ENCODE results near the gene GRXCR2.
"Not testable (repeated sequence)": the region's sequence is repeated elsewhere in the genome, so short reads cannot be mapped to it uniquely, and the experiment has no call there.

Gene GRXCR2, protein sequence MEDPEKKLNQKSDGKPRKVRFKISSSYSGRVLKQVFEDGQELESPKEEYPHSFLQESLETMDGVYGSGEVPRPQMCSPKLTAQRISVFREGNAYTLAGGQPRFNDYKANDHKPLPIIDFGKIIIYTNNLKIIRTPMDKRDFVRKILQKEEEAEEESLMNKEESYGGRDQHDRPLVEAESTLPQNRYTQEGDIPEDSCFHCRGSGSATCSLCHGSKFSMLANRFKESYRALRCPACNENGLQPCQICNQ
- total RNA-seq: 0 to 0.30 (median 0.05) reads per million in 18 experiments

DNA sequence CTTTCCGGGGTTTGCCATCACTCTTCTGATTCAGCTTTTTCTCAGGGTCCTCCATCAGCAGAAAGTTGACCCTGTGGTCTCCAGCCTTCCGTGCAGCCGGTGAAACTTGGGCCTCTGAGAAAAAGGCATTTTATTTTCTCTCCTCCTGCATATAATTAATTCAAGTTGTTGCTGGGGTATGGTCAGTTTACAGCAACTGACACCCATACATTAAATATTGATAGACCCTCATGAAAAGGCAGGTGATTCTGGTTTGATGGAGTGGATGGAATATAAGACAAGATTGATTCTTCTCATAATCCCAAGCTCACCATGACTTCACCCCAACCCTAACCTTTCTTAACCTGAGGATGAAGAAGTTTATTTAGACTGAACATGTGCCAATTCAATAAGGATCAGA lies at the start of gene GRXCR2:
Gene GRXCR2 (minus strand): TSS at position 101 of the 400 bp plus-strand sequence. CDS start 46 bp downstream, at position 55.
- no peak for DNase-seq

DNA sequence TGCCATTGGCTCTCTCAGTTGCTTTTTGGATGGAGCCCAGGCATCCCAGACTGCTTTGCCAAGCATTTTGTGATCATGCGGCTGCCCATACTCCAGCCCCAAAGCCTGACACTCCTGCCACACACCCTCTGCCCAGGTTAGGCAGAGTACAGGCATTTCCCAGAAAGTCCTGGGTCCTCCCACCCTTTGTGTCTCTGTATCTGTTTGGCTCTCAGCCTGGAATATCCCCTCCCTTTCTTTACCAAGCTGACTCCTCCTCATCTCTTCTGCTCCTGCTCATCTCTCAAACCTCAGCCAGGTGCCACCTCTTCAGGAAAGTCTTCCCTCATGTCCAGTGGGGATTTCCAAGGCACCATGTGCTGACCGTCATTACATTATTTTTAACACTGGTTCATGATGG lies 49.2 kb upstream of the GRXCR2 start:
- no peak for DNase-seq

DNA sequence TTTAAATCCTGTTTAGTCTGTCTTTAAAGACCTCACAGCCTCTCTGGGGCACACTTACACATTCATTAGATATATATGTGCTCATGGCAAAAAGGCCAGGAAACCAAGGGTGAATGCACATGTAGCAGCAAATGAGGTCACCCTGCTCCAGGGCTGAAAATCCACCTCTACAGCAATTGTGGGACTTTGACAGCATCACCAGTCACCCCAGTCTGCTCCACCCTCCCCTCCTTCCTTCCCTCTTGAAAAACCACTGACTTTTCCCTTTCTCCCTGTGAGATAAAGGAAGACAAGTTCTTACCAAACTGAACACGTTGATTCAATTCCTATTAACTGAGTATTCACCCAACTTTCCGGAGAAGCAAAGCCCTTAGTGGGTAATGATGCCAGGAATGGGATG lies 48.4 kb upstream of the GRXCR2 start:
- DNase-seq: no peak

DNA sequence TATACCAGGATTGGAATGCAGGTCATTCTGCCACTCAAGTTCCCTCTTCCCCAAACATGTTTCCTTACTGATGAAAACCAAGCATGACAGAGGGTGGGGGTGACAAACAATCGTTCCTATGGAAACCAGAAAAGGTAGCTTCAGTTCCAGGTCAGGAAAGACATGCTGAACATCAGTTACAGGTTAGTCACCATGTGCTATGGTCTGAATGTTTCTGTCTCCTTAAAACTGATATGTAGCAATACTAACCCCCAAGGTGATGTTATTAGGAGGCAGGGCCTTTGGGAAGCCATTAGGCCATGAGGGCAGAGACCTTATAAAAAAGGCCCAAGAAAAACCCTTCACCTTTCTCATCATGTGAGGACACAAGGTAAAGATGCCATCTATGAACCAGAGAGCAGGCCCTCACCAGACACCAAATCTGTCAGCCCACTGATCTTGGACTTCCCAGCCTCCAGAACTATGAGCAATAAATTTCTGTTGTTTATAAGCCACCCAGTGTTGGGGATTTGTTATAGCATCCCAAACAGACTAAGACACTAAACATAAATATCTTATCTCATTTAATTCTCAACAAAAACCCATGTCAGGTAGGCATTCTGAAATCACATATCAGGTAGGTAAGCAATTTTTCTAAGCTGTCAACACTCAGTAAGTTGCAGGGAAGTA lies 47.9 kb upstream of the GRXCR2 start:
- no peak for DNase-seq

DNA sequence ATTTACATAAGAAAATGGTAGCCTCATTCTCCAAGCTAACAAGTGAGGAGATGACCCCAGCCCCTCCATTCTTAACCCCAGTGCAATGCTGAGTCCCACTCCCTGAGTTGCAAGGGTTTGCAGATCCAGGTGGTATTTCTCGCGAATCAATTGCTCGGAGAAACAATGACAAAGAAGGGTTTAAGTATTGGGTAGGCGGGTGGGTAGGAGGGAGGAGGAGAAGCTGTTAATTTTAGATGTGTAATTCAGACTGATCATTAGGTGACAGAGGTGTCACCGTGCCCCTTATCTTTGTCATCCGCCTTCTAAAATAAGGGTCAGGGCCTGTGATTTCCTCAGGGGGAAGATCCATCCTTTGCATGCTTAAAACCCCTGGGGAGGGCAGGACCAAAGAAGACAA lies 46.6 kb upstream of the GRXCR2 start:
- no peak for DNase-seq

DNA sequence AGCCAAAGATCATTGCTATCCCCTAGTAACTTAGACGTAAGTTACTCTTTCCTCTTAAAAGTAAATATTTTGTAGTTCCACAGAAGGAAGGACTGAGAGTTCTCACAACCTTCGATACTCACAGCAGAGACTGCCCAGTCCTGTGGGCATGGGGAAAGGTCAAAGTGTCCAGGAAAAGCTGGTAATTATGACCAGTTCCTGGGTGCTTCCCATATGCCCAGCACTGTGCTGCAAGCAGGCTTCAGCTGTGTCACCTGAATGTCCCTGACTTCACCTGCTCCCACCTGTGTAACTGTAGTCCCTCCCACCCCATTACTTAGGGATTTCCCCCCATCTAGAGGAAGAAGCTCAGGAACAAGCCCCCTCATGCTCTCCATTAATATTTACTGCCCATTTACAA lies 45.6 kb upstream of the GRXCR2 start:
- DNase-seq: no peak

DNA sequence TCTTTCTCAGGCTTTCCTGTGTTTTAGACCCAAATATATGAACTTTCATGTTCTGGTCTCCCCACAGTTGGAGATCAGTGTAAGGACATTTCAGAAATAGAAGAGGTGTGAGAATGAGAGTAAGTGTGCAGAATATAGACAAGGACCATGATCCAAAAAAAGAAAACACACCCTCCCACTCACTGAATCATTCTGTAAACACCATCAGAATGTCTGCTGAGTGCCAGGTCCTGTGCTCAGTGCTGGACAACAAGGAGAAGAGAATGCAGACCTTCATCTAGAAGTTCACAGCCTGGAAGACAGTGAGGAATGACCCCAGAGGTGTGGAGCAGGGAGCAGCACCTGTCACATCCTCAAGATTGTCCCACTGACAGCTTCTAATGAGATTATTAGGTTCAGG lies 44.5 kb upstream of the GRXCR2 start:
- no peak for DNase-seq

DNA sequence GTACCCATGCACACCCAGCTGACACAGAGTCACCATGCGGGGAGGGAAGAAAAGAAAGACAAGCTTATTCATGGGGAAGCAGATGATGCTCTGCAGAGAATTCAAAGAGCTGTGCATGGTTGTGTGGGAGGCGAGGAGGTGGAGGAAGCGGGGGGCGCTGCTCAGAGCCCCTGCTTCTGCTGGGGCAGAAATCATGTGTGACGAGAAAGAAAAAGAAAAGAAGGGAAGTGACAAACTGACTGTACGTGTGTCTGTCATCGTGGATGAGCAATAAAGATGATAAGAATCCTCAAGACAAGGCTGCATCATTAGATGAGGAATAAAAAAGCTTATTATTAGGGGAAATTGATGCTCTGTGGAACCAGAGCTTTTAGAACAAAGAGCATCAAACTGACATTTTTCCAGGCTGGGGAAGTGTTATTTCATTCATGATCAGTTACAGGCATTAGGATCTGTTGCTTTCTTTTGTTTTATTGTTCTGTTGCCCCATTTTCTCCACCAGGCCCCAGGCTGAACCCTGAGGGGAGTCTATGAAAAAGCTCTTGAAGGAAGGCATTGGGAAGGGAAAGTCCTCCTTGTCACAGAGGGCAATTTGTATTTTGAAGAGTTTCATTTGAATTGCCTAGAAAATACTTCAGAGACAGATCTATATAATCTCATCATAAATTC lies 43.3 kb upstream of the GRXCR2 start:
- DNase-seq: peak in 1 of 2 donors; percentile 13

DNA sequence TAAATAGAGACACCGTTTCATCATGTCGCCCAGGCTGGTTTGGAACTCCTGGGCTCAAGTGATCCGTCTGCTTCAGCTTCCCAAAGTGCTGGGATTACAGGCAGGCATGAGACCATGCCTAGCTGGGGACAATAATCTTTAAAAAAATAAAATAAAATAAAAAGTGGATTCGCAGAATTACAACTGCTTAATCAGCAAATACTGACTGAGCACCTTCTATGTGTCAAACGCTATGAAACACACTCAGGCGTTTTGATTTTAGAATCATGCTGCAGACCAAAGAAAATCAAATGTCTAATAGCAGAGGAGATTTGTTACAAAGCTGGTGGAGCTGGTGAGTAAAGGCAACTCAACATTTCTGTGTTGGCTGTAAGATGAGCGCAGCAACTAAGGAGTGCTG lies 40.9 kb upstream of the GRXCR2 start:
- DNase-seq: no peak

DNA sequence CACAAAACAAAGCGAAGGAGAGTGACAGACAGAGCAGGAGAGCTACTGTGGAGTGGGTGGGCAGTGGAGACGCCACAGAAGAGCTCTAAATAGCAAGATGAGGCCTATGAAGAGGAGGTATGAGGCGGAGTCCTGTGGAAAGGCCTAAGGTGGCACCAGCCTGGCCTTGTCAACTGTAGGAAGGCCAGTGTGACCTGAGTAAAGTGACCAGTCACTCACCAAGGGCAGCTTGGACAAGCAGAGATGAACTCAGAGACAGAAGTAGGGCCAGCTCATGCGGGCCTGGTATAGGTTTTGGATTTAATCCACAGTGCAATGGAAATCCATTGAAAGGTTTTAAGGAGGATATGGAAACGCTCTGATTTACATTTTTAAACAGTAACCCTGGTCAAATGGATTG lies 39.8 kb upstream of the GRXCR2 start:
- no peak for DNase-seq

DNA sequence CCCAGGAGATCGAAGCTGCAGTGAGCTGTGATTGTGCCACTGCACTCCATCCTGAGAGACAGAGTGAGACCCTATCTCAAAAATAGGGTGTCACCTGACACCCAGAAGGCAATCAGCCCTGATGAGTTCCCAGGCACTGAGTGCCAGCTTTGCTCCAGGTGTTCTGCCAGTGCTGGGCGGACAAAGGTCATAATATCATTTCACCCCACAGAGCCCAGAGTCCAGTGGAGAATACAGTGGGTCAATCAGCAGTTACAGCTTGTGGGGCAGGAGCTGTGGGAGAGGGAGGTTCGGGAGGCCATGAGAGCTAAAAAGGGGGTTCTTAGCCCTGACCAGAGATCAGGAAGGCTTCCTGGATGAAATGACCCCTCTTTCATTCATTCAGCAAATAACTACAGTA lies 39.2 kb upstream of the GRXCR2 start:
- no peak for DNase-seq

DNA sequence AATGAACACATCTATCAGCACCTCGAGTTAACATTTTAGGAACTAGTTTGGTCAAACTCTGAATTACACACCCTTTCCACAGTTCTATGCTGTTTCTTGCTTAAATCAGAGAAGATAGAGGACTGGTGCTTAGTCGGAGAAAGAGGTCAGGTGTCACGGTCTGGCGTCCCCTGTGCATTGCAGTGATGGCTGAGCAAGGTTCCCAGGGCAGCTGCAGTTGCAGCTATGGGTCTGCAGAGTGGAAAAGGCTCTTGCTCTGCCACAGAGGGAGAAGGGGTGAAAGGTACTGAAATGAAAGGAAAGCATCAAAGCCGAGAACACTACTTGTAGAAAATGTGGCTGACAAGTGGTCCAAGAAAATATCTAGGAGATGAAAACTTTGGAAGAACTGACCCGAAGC lies 38.4 kb upstream of the GRXCR2 start:
- DNase-seq: no peak

DNA sequence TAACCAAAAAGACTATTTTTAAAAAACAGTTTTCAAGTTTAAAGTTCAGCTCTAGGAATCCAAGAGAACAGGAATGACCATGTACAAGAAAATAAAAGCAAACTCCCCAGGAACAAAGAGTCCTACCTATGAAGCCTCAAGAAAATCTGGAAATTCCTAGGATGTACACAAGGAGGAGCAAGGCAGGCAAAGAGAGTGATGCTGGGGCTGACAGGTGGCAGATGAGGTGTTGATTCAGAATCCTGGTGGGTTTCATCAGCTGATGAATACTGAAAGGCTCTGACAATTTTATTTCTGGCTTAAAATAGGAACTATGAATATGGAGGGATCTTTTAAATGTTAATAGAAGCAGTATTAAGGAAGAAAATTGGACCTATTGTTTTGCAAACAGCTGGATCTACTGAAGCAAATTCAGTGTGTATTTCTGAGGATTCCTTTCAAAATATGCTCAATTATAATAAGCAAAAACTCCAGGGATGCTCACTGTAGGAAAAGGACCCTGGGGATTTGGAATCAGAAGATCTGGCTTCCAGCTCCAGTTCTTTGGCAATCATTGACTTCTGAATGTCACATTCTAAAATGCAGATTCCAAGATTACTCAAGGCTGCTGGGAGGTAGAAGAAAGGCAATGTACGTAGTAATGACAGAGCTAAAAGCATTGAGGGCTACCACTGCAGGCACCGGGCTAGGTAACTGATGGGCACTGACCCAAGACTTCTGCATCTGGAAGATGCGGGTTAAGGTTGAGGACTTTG lies 35.6 kb upstream of the GRXCR2 start:
- DNase-seq: no peak

DNA sequence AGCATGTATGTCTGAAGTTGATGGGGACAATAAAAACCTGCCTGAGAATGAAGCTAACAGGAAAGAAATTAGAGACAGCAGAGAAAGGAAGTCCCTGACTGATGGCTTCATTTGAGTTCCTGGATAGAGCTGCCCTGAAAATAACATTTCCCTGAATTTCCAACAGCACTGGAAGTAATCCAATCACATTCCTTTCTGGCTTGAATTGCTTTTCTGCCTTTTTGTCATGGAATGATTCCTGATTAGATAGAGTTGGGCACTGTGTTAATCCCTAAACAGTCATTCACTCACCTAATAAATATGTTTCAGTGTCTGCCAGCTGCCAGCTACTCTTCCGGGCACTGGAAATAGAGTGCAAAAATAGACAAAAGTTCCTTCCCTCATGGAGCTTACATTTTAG lies 33.6 kb upstream of the GRXCR2 start:
- no peak for DNase-seq

DNA sequence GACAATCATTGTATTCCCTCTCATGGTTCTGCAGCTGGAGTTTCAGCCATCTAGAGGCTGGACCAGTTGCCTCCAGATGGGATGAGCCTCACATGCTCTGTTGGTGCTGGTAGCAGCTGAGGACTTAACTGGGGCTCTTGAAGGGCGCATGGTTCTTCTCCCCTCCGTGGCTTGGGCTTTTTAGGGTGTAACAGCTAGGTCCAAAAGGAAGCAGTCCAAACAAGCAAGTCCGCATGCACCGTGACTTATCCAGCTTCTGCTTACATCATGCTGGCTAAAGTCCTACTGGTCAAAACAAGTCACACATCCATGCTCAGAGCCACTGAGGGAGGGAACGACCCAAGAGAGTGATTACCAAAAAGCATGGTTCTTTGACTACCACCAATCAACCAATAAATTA lies 31.9 kb upstream of the GRXCR2 start:
- no peak for DNase-seq

DNA sequence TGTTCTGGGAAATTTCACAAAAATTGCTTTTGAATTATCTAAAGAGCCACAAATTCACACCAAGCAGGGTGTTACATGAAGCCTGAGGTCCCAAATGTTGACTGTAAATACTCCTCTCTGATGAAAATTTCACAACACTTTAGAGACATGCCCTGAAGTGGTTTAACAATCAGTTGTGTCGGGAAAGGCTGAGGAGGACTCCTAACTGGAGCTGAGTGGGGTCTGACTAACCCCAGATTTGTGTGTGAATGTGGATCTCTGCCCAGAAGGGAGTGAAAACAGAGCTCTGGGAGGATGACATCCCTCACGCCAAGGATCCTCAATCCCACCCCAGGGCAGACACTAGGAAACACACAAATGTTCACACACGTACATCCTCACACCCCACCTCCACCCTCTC lies 31.1 kb upstream of the GRXCR2 start:
- DNase-seq: no peak

DNA sequence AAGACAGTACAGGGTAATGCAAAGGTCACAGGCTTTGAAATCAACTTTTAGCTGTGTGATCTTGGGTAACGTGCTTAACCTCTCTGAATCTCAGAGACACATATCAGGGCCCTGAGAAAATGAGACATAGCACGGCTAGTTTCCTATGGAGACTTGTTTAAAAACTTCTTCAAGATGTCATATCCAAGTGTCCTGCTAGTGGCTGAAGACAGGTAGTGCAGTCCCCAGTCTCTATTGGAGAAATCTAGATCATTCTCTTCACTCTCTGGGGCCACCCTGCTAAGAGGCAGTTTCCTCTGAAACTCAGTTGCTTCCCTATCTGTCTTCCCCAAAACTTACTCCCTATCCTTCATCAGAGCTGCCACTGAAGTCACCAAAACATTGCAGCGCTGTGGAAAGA lies 30.3 kb upstream of the GRXCR2 start:
- peak in 1 of 2 donors; percentile 17 for DNase-seq

DNA sequence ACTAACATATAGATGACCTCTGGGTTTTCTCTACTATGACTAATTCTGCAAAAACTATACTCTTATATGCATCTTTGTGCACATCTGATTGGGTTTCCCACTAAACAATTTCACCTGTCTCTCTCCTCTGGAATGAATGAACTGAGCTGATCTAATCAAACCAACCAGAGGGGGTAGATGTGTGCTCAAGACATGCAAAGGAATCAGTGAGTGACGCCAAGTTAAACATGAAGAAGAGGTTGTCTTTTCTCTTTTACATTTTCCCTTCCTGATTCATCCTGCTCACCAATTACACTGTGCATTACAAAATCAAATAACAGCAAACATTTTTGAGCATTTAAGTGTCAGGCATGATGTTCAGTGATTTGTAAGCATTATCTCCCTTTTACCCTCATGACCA lies 29.6 kb upstream of the GRXCR2 start:
- DNase-seq: no peak

DNA sequence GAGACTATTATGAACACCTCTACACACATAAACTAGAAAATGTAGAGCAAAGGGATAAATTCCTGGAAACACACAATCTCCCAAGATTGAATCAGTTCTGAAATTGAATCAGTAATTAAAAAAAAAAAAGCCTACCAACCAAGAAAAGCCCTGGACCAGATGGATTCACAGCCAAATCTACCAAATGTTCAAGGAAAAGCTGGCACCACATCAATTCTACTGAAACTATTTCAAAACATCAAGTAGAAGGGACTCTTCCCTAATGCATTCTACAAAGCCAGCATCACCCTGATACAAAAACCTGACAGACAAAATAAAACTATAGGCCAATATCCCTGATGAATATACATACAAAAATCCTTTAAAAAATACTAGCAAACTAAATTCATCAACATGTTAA lies 25.4 kb upstream of the GRXCR2 start:
- no peak for DNase-seq

DNA sequence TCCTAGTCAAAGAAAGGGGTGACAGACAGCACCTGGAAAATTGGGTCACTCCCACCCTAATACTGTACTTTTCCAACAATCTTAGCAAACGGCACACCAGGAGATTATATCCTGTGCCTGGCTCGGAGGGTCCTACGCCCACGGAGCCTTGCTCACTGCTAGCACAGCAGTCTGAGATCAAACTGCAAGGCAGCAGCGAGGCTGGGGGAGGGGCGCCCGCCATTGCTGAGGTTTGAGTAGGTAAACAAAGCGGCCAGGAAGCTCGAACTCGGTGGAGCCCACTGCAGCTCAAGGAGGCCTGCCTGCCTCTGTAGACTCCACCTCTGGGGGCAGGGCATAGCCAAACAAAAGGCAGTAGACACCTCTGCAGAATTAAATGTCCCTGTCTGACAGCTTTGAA lies 18.6 kb upstream of the GRXCR2 start:
- DNase-seq: not testable (repeated sequence)

DNA sequence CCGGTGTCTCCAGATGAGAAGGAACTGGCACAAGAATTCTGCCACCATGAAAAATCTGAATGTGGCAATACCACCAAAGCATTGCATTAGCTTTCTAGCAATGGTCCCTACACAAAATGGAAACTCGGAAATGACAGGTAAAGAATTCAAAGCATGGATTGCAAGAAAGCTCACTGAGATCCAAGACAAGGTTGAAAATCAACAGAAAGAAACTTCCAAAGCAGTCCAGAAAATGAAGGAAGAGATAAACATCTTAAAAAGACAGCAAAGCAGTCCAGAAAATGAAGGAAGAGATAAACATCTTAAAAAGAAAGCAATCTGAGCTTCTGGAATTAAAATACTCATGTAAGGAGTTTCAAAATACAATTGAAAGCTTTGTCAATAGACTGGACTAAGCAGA lies 16.8 kb upstream of the GRXCR2 start:
- no peak for DNase-seq

DNA sequence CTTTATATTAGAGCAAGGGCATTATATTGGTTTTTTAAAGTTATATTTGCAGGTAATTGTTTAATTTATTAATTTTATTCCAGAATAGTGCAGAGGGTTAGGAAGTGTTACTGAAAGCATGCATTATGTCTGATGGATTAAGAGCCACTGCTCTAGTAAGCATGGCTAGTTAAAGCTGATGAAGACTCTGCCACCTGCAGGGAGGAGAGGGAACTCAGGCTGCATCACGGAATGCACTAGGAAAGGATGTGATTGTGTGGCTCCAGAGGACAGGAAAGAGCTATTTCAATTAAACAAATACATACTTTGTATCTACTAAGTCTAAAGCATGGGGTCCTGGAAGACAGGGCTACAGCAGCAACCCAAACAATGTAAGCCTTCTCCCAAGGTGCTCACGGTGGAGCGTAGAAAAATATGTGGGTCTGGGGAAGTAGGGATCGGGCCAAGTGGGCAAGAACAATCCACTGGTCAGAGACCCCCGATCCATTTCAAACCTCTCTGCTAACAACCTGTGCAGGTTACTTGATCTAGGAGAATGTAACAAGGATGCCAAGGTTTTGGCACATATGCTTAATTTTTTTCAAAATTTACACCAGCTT lies 15.3 kb upstream of the GRXCR2 start:
- peak; percentile 22 to 45 for DNase-seq

DNA sequence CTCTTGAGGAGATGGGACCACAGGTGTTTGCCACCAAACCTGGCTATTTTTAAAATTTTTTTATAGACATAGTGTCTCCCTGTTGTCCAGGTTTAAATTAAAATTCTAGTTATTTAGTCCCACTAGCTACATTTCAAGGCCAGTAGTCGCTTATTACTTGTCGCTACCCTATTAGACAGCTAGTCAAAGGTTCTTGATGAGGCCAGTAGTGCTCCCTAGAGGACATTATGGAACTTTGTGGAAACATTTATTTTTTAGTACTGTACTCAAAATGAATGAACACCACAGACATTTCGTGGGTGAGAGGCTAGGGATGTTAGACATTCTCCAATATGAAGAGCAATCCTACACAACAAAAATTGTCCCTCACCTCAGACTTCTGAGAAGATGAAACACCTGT lies 14.4 kb upstream of the GRXCR2 start:
- no peak for DNase-seq
